Muscle of leg (tissue), 11 donors: ENCODE data around the gene CDH13. TPM values are rescaled to one million over a fixed set of nuclear protein-coding genes. Genes with fewer than 3 reads are reported as not detected.
A peak's percentile ranks its signal among the peaks of the same experiment; 100 is the strongest.

Source experiments
- DNase-seq: peaks from one replicate; pipeline ENCODE4 v3.0.0; 2013
- H3K27ac ChIP-seq: one replicate; pipeline ENCODE4 v1.5.1; 2013; ENCODE audit warnings: mild to moderate bottlenecking, low read length, control low read depth
- H3K27me3 ChIP-seq: one replicate; pipeline ENCODE4 v1.6.1; 2013; ENCODE audit warnings: low read length; ENCODE audit not compliant: control insufficient read depth, insufficient read depth
- H3K36me3 ChIP-seq: one replicate; pipeline ENCODE4 v1.6.1; 2013; ENCODE audit warnings: low read length; ENCODE audit not compliant: control insufficient read depth, insufficient read depth
- H3K4me1 ChIP-seq: one replicate; pipeline ENCODE4 v1.6.1; 2013; ENCODE audit warnings: low read length; ENCODE audit not compliant: control insufficient read depth, insufficient read depth
- H3K4me3 ChIP-seq: one replicate; pipeline ENCODE4 v1.5.1; 2013; ENCODE audit warnings: low read length, control low read depth
- H3K9me3 ChIP-seq: replicated peaks from 2 replicates; pipeline ENCODE4 v1.6.1; 2013; ENCODE audit warnings: low read depth, low read length; ENCODE audit not compliant: control insufficient read depth
- WGBS: methylation state at CpG from one replicate; pipeline ENCODE4 v1.1.5; 2013; ENCODE audit warnings: missing lambda C conversion rate; ENCODE audit not compliant: insufficient coverage; 5-methylcytosine and 5-hydroxymethylcytosine counted together
- polyA plus RNA-seq, 8 donors: library from polyadenylated mRNA; unstranded; fragments of 120-200 nt; gene quantifications; one replicate each; pipeline versions ENCODE4 v1.2.1 to v1.2.3, GENCODE V29; 2013; ENCODE audit warnings: inconsistent platforms in 1 of 8, low replicate concordance in 1 of 8; ENCODE audit not compliant: insufficient read length in 8 of 8, insufficient read depth in 1 of 8
- total RNA-seq: library from RNA; stranded (reverse); fragments of 120-200 nt; gene quantifications from one replicate; pipeline ENCODE4 v1.2.4, GENCODE V29; 2013

The CDH13 gene
- total and polyA plus RNA-seq, 9 donors: 30.5 to 55.7 (median 47.9) TPM

DNA sequence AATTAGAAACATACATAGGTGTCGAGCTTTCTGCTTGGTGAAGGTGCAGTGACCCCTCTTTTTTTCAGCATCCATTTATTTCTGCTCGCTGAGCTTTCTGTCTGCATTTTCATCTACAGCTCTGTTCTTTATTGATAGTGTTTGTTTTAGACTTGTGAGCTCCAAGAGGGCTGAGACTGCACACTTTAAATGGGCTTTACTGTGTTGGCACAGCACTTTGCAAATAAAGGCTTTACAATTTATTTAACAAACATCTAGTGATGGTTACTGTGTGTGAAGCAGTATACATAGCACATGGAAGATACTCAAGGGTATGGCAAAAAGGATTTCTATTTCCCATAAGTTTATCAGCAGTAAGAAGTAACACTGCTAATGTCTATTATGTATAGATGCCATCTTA, 617.3 kb downstream of the CDH13 start:
- Histone ChIP-seq H3K4me1 (no peaks in the 10 kb centered on the region), H3K4me3 (no peak overlapping the region), H3K27ac (no peak overlapping the region), H3K27me3 (no peaks in the 10 kb centered on the region), H3K36me3 (no peaks in the 10 kb centered on the region), H3K9me3 (no peaks in the 10 kb centered on the region)
- no CpG with 5 or more reads among the region's 2 CpGs for WGBS
- no peak for DNase-seq

DNA sequence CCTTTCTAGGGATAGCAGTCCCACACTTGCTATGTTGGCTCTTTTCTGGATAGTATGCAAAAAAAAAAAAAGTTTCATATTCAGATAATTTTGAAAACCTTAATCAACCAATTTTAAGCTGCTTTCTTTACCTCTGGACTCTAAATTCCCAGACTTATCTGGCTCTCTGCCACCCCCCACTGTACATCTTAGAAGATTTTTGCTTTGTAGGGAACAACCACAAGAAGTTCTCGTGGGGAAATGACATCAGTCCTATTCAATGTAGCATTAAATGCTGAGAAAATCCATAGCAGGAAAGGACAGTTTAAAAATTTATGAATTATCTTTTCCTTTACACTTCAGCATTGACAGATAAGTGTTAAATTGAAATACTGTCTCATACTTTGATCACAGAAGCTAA, 618.3 kb downstream of the CDH13 start:
- no peak for DNase-seq

DNA sequence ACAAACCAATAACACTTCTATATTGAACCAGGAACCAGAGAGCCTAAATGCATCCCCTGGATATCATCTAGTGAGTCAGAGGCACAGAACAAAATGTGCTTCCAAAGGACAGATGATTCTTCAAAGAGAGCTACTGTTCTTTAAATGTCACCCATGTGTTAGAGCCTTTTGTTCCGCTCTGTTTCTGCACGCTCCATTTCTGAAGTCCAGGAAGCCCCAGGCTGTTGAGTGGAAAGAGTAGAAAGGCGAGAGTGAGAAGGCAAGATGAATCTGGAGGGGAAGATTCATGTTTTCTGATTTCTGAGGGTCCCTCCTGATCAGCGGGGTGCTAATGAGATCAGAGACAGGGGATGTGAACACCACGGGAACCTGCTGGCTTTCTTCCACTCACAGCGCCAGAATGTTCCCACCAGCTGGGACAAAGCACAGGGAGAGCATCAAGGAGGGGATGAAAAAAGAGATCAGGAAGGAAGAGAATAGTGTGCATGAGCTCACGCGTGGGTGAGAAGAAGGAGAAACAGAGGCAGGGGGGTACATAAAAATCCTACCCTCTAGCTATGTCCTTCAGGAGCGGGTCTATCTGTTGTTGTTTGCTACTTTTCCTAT, 621.1 kb downstream of the CDH13 start:
- H3K27ac ChIP-seq: no peak overlapping the region
- no peaks in the 10 kb centered on the region for H3K27me3 ChIP-seq
- no peaks in the 10 kb centered on the region for H3K36me3 ChIP-seq
- WGBS: 83% methylated on average over 1 of the region's 9 CpGs
- no peak for DNase-seq
- no peaks in the 10 kb centered on the region for H3K4me1 ChIP-seq
- H3K4me3 ChIP-seq: no peak overlapping the region
- H3K9me3 ChIP-seq: no peaks in the 10 kb centered on the region

More for the DNA sequence above, 618.3 kb downstream of the CDH13 start:
- no peaks in the 10 kb centered on the region for H3K9me3 ChIP-seq
- no CpG with 5 or more reads among the region's 1 CpG for WGBS
- H3K4me1 ChIP-seq: no peaks in the 10 kb centered on the region
- H3K4me3 ChIP-seq: no peak overlapping the region
- no peaks in the 10 kb centered on the region for H3K27me3 ChIP-seq
- no peaks in the 10 kb centered on the region for H3K36me3 ChIP-seq
- no peak overlapping the region for H3K27ac ChIP-seq

DNA sequence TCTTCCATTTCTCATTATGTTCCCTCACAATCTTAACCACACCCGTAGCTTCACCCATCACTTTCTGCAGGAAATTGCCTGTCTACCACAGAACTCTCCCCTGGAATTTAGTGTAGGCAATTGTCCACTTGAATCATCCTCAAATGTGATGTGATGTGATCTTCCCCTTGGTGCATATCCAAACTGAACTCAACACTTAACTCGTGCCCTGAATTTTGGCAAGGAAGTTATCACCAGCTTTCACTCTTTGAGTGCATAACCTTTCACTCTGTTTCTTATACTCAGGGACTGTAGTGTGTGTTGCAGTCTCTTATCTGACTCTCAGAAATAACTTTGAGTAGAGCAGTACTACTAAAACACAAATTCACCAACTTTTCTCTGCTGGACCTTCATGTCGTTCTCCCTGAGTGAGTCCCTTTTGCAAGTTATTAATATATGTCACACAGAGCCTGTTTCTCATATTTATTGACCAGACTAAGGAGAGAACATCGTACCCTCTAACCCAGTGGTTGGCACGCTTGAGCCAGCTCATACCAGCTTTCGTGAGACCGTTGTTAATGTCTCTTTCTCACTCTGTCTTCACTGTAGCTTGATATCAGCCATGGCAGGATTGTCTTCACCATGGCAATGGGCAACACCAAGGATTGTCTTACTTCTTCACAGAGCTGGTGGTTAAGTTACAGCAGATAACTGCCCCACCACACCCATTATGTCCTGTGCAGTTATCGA, 622.1 kb downstream of the CDH13 start:
- no peak overlapping the region for H3K27ac ChIP-seq
- WGBS: 89% methylated on average over 5 of the region's 8 CpGs
- no peak for DNase-seq

DNA sequence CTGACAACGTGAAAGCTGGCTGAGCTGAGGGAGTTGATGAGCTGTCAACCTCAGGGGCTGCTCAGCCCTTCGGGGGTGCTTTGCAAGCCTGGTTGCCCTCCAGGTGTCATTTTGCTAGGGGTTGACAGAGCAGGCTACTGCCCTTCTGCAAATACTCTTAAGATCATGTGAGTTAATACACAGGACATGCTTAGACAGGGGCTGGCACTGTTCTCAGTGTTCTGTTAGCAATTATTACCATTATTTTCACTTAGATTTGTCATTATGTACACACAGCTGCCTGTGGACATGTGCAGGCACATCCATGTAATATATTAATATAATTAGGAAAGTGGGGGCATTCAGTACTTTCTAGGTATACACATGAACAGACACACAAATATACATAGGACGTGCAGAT, 626.8 kb downstream of the CDH13 start:
- 47% methylated on average over 2 of the region's 3 CpGs for WGBS
- DNase-seq: no peak
- no peak overlapping the region for H3K27ac ChIP-seq
- no peaks in the 10 kb centered on the region for H3K4me1 ChIP-seq
- no peak overlapping the region for H3K4me3 ChIP-seq
- H3K36me3 ChIP-seq: no peaks in the 10 kb centered on the region
- no peaks in the 10 kb centered on the region for H3K27me3 ChIP-seq
- no peaks in the 10 kb centered on the region for H3K9me3 ChIP-seq

More for the DNA sequence above, 622.1 kb downstream of the CDH13 start:
- H3K27me3 ChIP-seq: no peaks in the 10 kb centered on the region
- H3K9me3 ChIP-seq: no peaks in the 10 kb centered on the region
- no peaks in the 10 kb centered on the region for H3K4me1 ChIP-seq
- H3K36me3 ChIP-seq: no peaks in the 10 kb centered on the region
- H3K4me3 ChIP-seq: no peak overlapping the region

DNA sequence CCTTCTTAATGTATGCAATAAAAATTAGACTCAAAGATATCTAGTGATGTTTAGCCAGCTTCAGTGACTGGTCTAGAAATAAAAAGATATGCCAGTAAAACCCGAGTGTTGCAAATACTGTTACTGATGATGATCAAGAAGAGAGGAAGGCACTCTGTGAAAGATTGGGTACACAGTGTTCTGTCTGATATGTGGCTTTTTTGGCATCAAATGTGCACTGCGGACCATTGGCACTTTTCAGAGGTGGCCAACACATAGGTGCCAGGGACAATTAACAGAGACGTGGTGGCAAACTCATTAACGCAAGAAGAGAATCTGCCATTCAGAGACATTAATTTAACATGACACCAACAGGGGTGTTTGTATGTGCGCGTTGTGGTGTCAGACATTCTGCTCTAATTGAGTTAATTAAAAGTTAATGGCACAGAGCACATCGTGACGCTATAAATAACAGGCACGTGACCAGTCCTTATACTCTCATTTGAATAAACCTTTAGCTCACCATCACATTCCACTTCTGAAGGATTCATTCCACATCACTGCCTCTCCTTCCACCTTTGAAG, 631.7 kb downstream of the CDH13 start:
- Histone ChIP-seq H3K27ac (no peak overlapping the region), H3K36me3 (no peaks in the 10 kb centered on the region), H3K9me3 (no peaks in the 10 kb centered on the region), H3K27me3 (no peaks in the 10 kb centered on the region), H3K4me1 (no peaks in the 10 kb centered on the region), H3K4me3 (no peak overlapping the region)
- no peak for DNase-seq
- 87% methylated on average over 4 of the region's 9 CpGs for WGBS

DNA sequence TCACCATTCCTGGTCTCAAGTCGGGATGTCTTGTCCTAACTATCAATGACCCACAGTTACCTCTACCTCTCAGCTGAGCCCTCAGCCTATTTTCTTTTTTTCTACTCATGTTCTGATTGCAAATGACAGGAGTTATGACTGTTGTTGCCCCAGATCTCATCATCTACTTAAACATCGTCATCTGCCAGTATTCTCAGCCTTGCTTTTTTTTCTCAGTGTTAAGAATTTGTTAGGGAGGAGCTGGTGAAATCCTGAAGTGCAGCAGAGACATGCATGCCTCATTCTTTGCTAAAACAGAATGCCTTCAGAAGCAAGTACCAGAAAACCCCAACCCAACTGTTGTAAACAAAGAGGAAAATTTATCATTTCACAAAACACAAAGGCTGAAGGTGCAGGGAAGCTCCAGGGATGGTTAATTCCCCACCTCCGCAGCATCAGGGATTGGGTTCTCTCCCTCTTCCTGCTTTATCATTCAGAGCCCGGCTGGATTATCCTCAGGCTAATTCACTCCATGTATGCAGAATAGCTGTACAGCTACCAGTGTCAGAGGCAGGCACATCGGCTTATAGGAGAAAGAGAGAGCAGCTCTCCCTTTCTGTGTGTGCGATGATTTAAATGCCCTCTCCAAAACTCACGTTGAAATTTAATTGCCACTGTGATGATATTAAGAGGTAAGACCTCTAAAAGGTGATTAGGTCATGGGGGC, 640.2 kb downstream of the CDH13 start:
- no peaks in the 10 kb centered on the region for H3K36me3 ChIP-seq
- H3K27me3 ChIP-seq: no peaks in the 10 kb centered on the region
- H3K4me3 ChIP-seq: no peak overlapping the region
- 85% methylated on average over 2 of the region's 7 CpGs for WGBS
- no peak overlapping the region for H3K27ac ChIP-seq
- no peaks in the 10 kb centered on the region for H3K9me3 ChIP-seq
- no peaks in the 10 kb centered on the region for H3K4me1 ChIP-seq
- DNase-seq: no peak

DNA sequence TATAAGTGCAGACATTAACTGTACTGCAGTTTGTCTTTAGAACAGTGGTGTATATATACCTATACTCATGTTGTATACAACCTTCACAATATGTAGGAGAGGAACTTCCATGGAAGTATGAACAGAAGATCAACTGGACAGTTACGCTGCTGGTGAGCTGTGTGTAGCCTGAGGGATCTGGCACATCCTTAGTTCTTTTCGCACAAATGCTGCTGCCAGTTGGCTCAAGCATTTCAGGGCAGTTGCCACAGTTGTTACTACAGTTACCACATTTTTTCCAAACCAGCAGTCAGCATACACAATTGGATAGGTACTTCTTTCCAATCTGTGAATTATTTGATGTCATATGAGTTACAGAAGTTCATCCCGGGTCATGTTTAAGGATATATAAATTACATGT, 641.4 kb downstream of the CDH13 start:
- no peaks in the 10 kb centered on the region for H3K27me3 ChIP-seq
- H3K27ac ChIP-seq: no peak overlapping the region
- H3K4me3 ChIP-seq: no peak overlapping the region
- WGBS: no CpG with 5 or more reads among the region's 3 CpGs
- DNase-seq: peak; percentile 77
- H3K9me3 ChIP-seq: no peaks in the 10 kb centered on the region
- peaks cover 4% of the 10 kb centered on the region for H3K4me1 ChIP-seq
- H3K36me3 ChIP-seq: no peaks in the 10 kb centered on the region

DNA sequence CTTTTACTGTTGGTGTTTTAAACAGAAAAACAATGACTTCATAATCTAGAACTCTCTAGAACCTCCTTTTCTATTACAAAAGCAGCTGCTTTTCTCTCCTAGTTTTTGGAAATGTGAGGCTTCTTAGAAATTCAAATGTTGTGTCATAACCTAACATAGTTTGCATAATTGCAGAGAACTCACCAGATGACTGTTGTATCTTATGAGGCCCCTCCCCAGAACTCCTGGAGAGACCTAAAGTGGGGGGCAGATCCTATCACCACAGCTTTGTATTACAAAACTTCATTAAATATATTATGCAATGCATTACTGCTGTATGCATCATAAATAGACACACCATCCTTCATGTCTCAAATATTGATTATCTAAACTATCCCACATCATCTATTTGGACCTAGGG, 642.3 kb downstream of the CDH13 start:
- no peak for DNase-seq
- Histone ChIP-seq H3K27me3 (no peaks in the 10 kb centered on the region), H3K27ac (no peak overlapping the region), H3K9me3 (no peaks in the 10 kb centered on the region), H3K4me3 (no peak overlapping the region), H3K36me3 (no peaks in the 10 kb centered on the region), H3K4me1 (peaks cover 4% of the 10 kb centered on the region)

DNA sequence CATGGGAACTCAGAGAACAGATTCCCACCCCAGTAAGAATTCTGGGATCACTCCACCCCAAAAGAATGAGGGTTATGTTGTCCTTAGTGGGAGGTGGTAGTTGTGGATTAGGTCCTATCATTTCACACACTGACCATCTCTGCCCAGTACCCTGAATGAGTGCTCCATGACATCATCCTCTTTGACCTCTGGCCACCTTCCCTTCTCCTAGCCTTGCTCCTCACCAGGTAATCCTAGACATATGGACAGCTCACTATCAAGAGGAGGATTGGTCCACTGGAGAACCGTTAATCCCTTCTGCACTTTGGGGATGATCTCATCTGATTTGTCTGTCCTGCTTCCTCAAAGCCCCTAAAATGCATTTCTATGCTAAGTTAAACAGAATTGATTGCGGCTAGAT, 642.8 kb downstream of the CDH13 start:
- H3K27ac ChIP-seq: no peak overlapping the region
- DNase-seq: no peak
- H3K4me1 ChIP-seq: peaks cover 4% of the 10 kb centered on the region
- no CpG with 5 or more reads among the region's 2 CpGs for WGBS
- no peaks in the 10 kb centered on the region for H3K27me3 ChIP-seq
- no peak overlapping the region for H3K4me3 ChIP-seq
- H3K36me3 ChIP-seq: no peaks in the 10 kb centered on the region
- no peaks in the 10 kb centered on the region for H3K9me3 ChIP-seq
